HepG2 (cell line): ENCODE results near the gene CASKIN2. TPM values are rescaled to one million over a fixed set of nuclear protein-coding genes. Genes with fewer than 3 reads are reported as not detected.

Source experiments
- ATRX ChIP-seq: sonication (generic); formaldehyde crosslinking; IDR thresholded peaks from 2 replicates; pipeline ENCODE4 v1.4.0; 2020; ENCODE audit warnings: missing genetic modification reagents, borderline replicate concordance
- CBX5 ChIP-seq: sonication (generic); formaldehyde crosslinking; IDR thresholded peaks from 2 replicates; pipeline ENCODE4 v1.4.0; 2020; ENCODE audit warnings: missing genetic modification reagents, borderline replicate concordance
- CCAR2 ChIP-seq: fragments of 200-400 bp; formaldehyde crosslinking; optimal IDR thresholded peaks from 2 replicates; pipeline ENCODE3; 2018; ENCODE audit warnings: low read depth, mild to moderate bottlenecking, low read length, moderate library complexity
- DPF2 ChIP-seq: sonication (generic); formaldehyde crosslinking; IDR thresholded peaks from 2 replicates; pipeline ENCODE4 v1.4.0; 2020; ENCODE audit warnings: mild to moderate bottlenecking, low read depth, missing genetic modification reagents, borderline replicate concordance
- ELF3 ChIP-seq: IDR thresholded peaks from 2 replicates; pipeline ENCODE4 v1.6.1; 2016; ENCODE audit warnings: missing genetic modification reagents, missing compliant biosample characterization
- ERF ChIP-seq: IDR thresholded peaks from 2 replicates; pipeline ENCODE4 v1.6.1; 2018; ENCODE audit warnings: missing biosample characterization, missing genetic modification reagents
- MBNL3 ChIP-seq: fragments of 250-450 bp; sonication (Bioruptor Pico); conservative IDR thresholded peaks from 2 replicates; pipeline ENCODE4 v1.8.0; 2022; ENCODE audit warnings: mild to moderate bottlenecking, inconsistent platforms
- SIX4 ChIP-seq: sonication (generic); formaldehyde crosslinking; IDR thresholded peaks from 2 replicates; pipeline ENCODE4 v1.4.0; 2020; ENCODE audit warnings: missing genetic modification reagents
- SOX6 ChIP-seq, 2 experiments: fragments of 450-650 bp in 1 of 2; sonication (generic) in 1 of 2; formaldehyde crosslinking in 1 of 2; IDR thresholded peaks; 2 replicates each; pipeline versions ENCODE4 v1.4.0 to v1.6.1; 2017 to 2020; ENCODE audit warnings: antibody characterized with exemption in 1 of 2, mild to moderate bottlenecking in 1 of 2, missing genetic modification reagents in 1 of 2
- TOPORS ChIP-seq: sonication (generic); formaldehyde crosslinking; IDR thresholded peaks from 2 replicates; pipeline ENCODE4 v1.8.0; 2023; ENCODE audit warnings: mild to moderate bottlenecking, missing genetic modification reagents
- U2AF1 ChIP-seq: fragments of 200-400 bp; formaldehyde crosslinking; optimal IDR thresholded peaks from 2 replicates; pipeline ENCODE3; 2017; ENCODE audit warnings: mild to moderate bottlenecking, low read depth, low read length
- ZMYM2 ChIP-seq: sonication (generic); formaldehyde crosslinking; IDR thresholded peaks from 2 replicates; pipeline ENCODE4 v1.8.0; 2022; ENCODE audit warnings: mild to moderate bottlenecking, missing genetic modification reagents
- ZNF282 ChIP-seq: fragments of 450-650 bp; IDR thresholded peaks from 2 replicates; pipeline ENCODE4 v1.6.1; 2018; ENCODE audit not compliant: partially characterized antibody
- ZNF343 ChIP-seq: sonication (generic); formaldehyde crosslinking; IDR thresholded peaks from 2 replicates; pipeline ENCODE4 v1.4.0; 2020; ENCODE audit warnings: mild to moderate bottlenecking, missing genetic modification reagents
- ZNF441 ChIP-seq: sonication (generic); formaldehyde crosslinking; IDR thresholded peaks from 2 replicates; pipeline ENCODE4 v1.7.0; 2021; ENCODE audit warnings: missing genetic modification reagents, borderline replicate concordance
- ZNF446 ChIP-seq: sonication (generic); formaldehyde crosslinking; IDR thresholded peaks from 2 replicates; pipeline ENCODE4 v1.5.0; 2020; ENCODE audit warnings: mild to moderate bottlenecking, missing genetic modification reagents
- polyA plus RNA-seq, 8 experiments: library from polyadenylated mRNA; depleted of rRNA in 3 of 8; stranded (reverse) in 7 of 8; unstranded in 1 of 8; fragments of >200 nt; fragmentation: Illumina TruSeq in 4 of 8; extraction: Trizol in 4 of 8; gene quantifications; 2 replicates each; pipeline versions ENCODE4 v1.2.1 to v1.2.3, GENCODE V29; 2011 to 2016; ENCODE audit warnings: low read depth in 4 of 8, missing spikeins in 1 of 8, mixed read lengths in 1 of 8; ENCODE audit not compliant: insufficient read depth in 1 of 8
- total RNA-seq, 5 experiments: library from RNA; depleted of rRNA; stranded (reverse); fragments of >200 nt; fragmentation: Illumina TruSeq; extraction: Trizol; gene quantifications; 2 replicates each; pipeline ENCODE4 v1.2.3, GENCODE V29; 2016; ENCODE audit warnings: low read depth in 1 of 5
- TF ChIP-seq, protein P1 (sequence below): sonication (generic); formaldehyde crosslinking; IDR thresholded peaks from 2 replicates; pipeline ENCODE4 v1.4.0; 2020; ENCODE audit warnings: missing genetic modification reagents
- TF ChIP-seq, protein P2 (sequence below): sonication (generic); formaldehyde crosslinking; IDR thresholded peaks from 2 replicates; pipeline ENCODE4 v1.4.0; 2020; ENCODE audit warnings: low read depth, missing genetic modification reagents
- TF ChIP-seq, protein P3 (sequence below): sonication (generic); formaldehyde crosslinking; IDR thresholded peaks from 2 replicates; pipeline ENCODE4 v1.8.1; 2023; ENCODE audit warnings: mild to moderate bottlenecking, missing genetic modification reagents

CASKIN2 gene
- total and polyA plus RNA-seq, 2 of the 13 experiments (the other 11 are each of a cell fraction or from before 2014, with no cell fraction given), result 5.2 to 7.8 TPM

DNA sequence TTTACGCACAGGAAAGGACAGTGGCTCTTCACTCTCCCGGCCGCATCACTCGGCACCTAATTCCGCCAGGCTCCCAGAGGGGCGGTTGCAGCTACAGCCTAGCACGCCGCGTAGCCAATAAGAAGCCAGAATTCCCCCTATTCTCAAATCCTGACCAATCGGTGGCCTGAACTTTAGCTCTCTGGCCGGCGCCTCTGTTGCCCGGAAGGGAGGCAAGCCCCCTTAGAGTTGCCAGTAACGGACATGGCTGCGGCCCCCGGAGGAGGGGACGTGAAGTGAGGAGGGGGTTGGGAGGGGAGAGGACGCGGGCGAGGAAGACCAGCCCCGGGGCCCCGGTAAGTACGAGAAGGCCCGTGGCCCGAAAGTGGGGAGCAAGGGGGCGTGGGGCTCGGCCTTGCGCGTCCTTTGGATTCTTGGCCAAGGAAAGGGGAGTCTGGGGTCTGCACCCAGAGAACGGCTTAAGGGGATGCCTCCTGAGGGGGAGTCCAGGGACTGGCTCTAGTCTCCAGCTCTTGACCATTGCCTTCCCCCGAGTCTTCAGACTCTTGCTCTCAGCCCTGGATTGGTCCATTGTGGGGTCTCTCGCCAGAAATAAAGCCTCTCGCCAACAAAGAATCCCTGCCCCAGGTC is 58.8 kb downstream of the CASKIN2 start, which contains the start of gene TMEM94 (continued):
- TF ChIP-seq, protein P1, sequence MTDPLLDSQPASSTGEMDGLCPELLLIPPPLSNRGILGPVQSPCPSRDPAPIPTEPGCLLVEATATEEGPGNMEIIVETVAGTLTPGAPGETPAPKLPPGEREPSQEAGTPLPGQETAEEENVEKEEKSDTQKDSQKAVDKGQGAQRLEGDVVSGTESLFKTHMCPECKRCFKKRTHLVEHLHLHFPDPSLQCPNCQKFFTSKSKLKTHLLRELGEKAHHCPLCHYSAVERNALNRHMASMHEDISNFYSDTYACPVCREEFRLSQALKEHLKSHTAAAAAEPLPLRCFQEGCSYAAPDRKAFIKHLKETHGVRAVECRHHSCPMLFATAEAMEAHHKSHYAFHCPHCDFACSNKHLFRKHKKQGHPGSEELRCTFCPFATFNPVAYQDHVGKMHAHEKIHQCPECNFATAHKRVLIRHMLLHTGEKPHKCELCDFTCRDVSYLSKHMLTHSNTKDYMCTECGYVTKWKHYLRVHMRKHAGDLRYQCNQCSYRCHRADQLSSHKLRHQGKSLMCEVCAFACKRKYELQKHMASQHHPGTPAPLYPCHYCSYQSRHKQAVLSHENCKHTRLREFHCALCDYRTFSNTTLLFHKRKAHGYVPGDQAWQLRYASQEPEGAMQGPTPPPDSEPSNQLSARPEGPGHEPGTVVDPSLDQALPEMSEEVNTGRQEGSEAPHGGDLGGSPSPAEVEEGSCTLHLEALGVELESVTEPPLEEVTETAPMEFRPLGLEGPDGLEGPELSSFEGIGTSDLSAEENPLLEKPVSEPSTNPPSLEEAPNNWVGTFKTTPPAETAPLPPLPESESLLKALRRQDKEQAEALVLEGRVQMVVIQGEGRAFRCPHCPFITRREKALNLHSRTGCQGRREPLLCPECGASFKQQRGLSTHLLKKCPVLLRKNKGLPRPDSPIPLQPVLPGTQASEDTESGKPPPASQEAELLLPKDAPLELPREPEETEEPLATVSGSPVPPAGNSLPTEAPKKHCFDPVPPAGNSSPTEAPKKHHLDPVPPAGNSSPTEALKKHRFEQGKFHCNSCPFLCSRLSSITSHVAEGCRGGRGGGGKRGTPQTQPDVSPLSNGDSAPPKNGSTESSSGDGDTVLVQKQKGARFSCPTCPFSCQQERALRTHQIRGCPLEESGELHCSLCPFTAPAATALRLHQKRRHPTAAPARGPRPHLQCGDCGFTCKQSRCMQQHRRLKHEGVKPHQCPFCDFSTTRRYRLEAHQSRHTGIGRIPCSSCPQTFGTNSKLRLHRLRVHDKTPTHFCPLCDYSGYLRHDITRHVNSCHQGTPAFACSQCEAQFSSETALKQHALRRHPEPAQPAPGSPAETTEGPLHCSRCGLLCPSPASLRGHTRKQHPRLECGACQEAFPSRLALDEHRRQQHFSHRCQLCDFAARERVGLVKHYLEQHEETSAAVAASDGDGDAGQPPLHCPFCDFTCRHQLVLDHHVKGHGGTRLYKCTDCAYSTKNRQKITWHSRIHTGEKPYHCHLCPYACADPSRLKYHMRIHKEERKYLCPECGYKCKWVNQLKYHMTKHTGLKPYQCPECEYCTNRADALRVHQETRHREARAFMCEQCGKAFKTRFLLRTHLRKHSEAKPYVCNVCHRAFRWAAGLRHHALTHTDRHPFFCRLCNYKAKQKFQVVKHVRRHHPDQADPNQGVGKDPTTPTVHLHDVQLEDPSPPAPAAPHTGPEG (CRISPR knock-in tag), result peak; percentile 78
- TF ChIP-seq DPF2 (CRISPR knock-in tag) (no peak), CBX5 (CRISPR knock-in tag) (peak; percentile 32; the same call in 1 of the 2 replicates), CCAR2 (no peak), ELF3 (CRISPR knock-in tag) (peak; percentile 52; the same call in 1 of the 2 replicates), ZNF446 (CRISPR knock-in tag) (peak; percentile 24; the same call in 1 of the 2 replicates), ZMYM2 (CRISPR knock-in tag) (no peak), ERF (CRISPR knock-in tag) (peak; percentile 54; the same call in 1 of the 2 replicates), U2AF1 (peak; percentile 74), SOX6 (IDR thresholded peaks at IDR 0.05) (no peak), SOX6 (CRISPR knock-in tag; IDR thresholded peaks at IDR 0.05) (peak; percentile 55; the same call in 1 of the 2 replicates), ZNF441 (CRISPR knock-in tag) (peak; percentile 9; the same call in 1 of the 2 replicates), ZNF343 (CRISPR knock-in tag) (peak; percentile 82), ATRX (no peak), TOPORS (0 out of 2 replicates have a peak, but pooled peaks have one; percentile 62), MBNL3 (CRISPR knock-in tag) (no peak), SIX4 (CRISPR knock-in tag) (peak; percentile 9; the same call in 1 of the 2 replicates), ZNF282 (no peak)
- TF ChIP-seq, protein P2, sequence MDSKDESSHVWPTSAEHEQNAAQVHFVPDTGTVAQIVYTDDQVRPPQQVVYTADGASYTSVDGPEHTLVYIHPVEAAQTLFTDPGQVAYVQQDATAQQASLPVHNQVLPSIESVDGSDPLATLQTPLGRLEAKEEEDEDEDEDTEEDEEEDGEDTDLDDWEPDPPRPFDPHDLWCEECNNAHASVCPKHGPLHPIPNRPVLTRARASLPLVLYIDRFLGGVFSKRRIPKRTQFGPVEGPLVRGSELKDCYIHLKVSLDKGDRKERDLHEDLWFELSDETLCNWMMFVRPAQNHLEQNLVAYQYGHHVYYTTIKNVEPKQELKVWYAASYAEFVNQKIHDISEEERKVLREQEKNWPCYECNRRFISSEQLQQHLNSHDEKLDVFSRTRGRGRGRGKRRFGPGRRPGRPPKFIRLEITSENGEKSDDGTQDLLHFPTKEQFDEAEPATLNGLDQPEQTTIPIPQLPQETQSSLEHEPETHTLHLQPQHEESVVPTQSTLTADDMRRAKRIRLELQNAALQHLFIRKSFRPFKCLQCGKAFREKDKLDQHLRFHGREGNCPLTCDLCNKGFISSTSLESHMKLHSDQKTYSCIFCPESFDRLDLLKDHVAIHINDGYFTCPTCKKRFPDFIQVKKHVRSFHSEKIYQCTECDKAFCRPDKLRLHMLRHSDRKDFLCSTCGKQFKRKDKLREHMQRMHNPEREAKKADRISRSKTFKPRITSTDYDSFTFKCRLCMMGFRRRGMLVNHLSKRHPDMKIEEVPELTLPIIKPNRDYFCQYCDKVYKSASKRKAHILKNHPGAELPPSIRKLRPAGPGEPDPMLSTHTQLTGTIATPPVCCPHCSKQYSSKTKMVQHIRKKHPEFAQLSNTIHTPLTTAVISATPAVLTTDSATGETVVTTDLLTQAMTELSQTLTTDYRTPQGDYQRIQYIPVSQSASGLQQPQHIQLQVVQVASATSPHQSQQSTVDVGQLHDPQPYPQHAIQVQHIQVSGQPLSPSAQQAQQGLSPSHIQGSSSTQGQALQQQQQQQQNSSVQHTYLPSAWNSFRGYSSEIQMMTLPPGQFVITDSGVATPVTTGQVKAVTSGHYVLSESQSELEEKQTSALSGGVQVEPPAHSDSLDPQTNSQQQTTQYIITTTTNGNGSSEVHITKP (CRISPR knock-in tag), result 0 out of 2 replicates have a peak, but pooled peaks have one; percentile 26
- TF ChIP-seq, protein P3, sequence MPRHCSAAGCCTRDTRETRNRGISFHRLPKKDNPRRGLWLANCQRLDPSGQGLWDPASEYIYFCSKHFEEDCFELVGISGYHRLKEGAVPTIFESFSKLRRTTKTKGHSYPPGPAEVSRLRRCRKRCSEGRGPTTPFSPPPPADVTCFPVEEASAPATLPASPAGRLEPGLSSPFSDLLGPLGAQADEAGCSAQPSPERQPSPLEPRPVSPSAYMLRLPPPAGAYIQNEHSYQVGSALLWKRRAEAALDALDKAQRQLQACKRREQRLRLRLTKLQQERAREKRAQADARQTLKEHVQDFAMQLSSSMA (CRISPR knock-in tag), result peak; percentile 41; the same call in 1 of the 2 replicates
